GM19467 (cell line): Measurements from ENCODE around the gene GMDS.
A peak's percentile ranks its signal among the peaks of the same experiment; 100 is the strongest.

ENCODE experiments used
- ATAC-seq: cut with Tn5 transposase; IDR thresholded peaks from one replicate; pipeline ENCODE4 v1.9.1; 2021; ENCODE audit warnings: mild to moderate bottlenecking, moderate library complexity; ENCODE audit not compliant: unreplicated experiment

Gene GMDS

DNA sequence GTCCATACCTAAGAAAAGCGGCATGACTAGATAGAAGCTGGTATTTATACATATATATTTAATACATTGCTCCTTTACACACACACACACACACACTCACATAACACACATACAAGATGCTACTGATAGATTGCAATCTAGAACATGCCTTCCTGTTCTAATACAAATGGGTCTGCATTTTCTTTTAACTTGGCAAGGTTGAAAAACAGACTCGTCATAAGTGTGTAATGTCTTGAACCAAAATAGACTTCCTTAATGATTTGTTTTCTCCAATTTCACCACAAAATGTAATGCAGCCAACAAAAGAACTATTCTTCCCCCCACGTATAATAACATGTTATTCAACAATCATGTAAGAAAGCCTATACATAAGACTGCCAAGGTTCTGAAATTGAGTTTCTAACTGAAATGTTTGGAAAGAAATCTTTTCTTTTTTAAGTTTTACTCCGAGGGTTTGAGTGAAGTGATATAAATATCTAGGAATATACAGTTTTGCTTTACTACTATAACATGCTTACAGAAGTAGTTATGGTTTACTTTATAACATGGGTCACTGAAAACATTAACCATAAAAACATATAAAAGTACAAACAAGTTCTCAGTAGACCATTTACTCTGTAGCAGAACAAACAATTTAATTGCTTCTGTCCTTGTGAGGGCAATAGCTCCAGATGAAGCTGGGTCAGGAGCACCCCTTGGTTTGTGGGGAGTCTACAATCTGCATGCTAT, 428.2 kb downstream of the GMDS start:
- ATAC-seq, result no peak

GRCh38 chr6:1815827-1816452, 429.5 kb downstream of the GMDS start:
- ATAC-seq, result no peak

DNA sequence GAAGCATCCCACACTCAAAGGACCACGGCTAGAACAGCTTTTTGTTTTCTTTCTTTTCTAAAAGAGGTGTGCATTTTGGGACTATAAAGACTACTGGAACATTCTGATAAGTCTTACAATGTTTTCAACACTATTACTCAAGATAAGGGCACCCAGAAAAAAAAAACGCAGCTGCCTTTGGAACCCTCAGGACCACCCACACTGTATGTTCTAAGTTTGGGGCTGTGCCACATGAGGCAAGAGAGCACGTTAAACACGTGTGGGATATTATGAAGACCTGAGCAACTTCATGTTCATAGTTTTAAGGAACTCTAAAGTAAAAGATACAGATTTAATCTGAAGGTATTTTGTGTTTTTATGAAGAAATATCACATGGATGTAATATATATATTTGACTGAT, 431.1 kb downstream of the GMDS start:
- no peak for ATAC-seq

DNA sequence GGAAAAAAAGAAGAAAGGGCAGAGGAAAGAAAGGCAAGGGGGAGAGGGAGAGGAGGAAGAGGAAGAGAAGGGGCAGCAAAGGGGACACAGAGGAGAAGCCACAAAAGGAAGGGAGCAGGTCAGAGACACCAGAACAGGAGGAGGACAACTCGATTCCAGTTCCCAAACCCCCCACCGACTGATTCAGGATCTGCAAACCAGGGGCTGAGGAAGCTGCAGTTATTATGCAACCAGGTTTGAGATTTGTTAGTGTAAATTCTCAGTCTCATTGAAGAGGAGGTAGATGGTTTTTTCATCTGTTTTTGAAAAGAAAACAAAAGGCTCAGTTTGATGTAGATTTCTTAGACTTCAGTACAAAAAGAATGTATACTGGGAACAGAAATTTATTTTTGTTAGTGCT, 432.9 kb downstream of the GMDS start:
- no peak for ATAC-seq

- no peak for ATAC-seq
Observed at GRCh38 chr6:1812034-1812433, 433.4 kb downstream of the GMDS start.

- no peak for ATAC-seq
Observed at GRCh38 chr6:1810880-1811279, 434.5 kb downstream of the GMDS start.

DNA sequence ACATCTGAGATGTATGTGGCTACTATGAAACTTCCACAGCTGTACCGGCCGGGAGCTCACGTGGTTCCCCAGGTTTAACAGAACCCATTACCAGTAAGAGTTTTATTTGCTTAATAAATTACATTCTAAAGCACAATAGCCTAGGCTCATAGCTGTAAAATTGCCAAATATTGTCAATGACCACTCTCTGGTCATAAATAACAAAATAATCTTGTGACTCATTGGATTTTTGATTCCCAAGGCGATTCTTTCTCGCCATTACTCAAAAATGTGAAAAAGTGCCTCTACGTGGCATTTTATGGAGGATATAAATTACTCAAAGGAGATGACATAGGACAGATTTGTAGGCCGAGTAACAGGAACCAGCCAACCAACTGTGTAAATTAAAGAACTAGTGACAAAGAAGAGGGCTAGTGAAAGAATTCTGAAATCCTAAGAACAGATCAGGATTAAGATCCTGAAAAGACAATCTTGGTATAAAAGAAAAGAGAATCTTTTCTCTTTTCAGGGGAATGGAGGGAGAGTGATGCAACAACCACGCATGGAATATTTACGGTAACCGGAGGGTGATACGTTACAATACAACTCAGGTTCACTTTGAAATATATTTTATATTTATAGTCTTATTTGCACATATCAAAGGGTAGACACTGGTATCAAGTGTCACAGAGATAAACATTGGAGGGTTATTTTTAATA, 436.0 kb downstream of the GMDS start:
- ATAC-seq, result no peak

DNA sequence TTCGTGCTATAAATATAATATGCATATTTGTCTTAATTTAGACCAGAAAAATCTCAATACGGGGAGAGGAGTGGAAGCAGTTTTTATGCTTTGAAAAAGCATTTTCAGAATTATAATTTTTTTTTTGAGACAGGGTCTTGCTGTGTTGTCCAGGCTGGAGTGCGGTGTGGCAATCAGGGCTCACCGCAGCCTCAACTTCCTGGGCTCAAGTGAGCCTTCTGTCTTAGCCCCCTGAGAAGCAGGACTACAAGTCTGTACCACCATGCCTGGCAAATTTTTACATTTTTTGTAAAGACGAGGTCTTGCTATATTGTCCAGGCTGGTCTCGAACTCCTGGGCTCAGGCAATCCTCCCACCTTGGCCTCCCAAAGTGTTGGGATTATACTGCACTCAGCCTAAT, 438.5 kb downstream of the GMDS start:
- ATAC-seq, result no peak

GRCh38 chr6:1802491-1803395, 442.7 kb downstream of the GMDS start:
- ATAC-seq, result no peak

- no peak for ATAC-seq
Observed at GRCh38 chr6:1801401-1801800, 444.0 kb downstream of the GMDS start.

DNA sequence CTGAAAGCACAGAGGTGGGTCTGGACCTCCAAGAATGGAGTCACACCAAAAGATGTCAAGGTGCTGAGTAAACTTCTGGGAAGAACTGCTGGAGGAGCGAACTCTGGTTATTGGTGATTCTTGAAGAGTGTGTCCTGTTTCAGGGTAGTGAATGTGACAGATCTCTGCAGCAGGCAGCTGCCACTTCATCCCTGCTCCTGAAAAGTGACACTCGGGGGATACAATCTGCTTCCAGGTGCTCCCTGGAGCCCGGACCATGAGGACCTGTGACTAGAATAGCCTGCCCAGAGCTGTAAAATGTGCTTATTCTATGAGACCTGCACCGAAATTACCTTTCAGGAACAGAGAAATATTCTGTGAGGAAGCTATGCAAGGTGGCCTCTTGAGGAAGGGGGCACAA, 444.6 kb downstream of the GMDS start:
- ATAC-seq, result no peak

DNA sequence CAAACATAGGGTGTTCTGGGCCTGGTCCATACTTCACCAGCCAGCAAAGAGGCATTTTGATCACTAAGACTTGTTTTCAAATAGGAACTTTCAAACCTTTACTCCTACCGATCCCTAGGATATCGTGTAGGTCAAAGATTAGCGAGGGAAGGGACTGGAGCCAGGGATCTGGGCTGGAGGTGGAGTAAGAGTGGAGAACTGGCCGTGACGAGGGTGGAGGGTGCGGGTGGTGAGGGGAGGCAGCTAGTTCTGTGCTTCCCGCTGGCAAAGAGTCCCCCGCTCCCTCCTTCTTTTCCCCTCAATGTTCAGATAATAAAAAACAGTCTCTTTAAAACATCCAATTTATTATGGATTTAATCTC, 446.5 kb downstream of the GMDS start:
- ATAC-seq, result no peak

GRCh38 chr6:1798303-1798964, 447.0 kb downstream of the GMDS start:
- ATAC-seq, result no peak

DNA sequence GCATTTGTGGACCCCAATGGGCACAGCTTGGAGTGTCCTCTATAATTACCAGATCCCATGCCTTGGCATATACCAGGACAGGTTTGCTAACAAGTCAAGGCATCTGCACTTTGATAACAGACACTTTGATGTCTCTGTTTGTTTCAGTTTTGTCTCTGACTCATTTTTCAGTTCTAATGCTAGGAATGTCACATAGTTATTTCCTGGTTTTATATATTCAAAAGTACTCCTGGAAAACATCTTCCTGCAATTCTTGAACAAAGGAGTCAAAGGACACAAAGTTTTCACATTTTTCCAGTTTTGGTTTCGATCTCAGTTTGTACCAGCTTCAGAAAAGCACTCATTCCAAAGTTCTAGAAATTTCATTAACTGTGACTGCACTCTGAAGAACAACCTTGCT, 447.6 kb downstream of the GMDS start:
- no peak for ATAC-seq

GRCh38 chr6:1796706-1797529, 448.5 kb downstream of the GMDS start:
- peak; percentile 72 for ATAC-seq

DNA sequence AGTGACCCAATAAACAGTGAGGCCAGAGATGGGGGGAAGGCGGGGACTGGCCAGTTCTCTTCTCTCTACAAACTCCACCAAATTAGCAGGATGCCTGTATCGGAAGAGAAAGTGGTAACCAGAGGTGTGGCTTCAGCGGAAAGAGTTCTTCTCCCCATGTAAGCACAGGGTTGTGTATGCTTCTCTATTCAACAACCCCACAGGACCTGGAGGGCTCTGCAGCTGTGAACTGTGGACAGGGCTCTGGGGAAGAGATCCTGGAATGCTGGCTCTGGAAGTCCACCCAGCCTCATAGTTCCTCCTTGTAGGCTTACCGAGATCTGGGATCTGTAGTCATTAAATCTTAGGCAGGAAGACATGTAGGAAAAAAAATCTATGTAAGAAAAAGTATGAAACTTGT, 449.5 kb downstream of the GMDS start:
- ATAC-seq, result no peak

DNA sequence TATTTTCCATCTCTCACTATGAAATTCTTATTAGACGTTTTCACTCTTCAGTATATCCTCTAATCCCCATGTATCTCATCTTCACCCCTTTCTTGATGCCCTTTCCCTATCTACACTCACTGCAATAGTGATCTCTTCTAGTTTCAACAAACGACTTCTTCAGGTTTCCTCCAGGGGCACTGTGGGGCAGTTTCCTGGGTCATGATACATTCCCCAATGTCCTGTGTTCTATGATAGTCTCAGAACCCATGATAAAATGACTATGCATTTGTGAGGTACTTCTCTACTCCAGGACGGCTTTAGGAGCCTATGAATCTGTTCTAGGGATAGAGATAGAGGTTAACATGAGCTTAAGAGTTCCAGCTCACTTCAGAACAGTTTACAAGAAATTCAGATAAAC, 452.4 kb downstream of the GMDS start:
- peak; percentile 40 for ATAC-seq

DNA sequence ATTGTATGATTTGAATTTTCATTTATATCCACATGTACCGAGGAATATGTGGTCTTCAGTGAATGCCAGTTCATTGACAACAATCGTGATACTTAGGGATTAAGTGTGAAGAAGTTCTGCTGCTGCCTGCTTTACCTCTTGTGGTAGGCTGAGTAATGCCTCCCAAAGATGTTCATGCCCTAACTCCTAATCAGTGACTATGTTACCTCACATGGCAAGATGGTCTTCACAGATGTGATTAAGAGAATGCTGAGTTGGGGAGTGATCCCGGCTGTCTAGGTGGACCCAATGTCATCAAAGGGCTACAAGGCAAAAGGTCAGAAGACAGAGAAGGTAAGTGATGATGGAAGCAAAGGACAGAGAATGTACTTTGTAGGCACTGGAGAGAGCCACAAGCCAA, 454.7 kb downstream of the GMDS start:
- ATAC-seq, result no peak

DNA sequence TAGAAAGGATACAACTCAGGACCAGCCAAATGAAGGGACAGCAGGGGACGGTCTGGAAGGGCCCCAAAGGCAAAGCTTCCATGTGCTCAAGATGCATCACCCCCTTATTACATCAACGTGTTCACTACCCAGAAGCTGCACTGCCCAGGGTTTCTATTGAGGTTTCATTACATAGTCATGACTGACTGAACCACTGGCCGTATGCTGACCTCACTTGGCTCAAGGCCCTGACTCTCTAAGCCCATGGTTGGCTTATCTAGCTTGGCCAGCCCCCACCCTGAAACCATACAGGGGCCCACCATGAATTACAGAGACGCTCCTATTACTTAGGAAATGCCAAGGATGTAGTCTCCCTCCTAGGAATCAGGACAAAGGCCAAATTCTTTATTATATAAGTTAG, 456.3 kb downstream of the GMDS start:
- no peak for ATAC-seq

- no peak for ATAC-seq
Observed at GRCh38 chr6:1787894-1788293, 457.5 kb downstream of the GMDS start.
